Left hindlimb (tissue), 1 donor: ENCODE measurements around the gene SCARB1.
A peak's percentile ranks its signal among the peaks of the same experiment; 100 is the strongest.

Experiments used
- DNase-seq: peaks from one replicate; pipeline ENCODE4 v3.0.0-alpha.2; 2018

SCARB1 gene

DNA sequence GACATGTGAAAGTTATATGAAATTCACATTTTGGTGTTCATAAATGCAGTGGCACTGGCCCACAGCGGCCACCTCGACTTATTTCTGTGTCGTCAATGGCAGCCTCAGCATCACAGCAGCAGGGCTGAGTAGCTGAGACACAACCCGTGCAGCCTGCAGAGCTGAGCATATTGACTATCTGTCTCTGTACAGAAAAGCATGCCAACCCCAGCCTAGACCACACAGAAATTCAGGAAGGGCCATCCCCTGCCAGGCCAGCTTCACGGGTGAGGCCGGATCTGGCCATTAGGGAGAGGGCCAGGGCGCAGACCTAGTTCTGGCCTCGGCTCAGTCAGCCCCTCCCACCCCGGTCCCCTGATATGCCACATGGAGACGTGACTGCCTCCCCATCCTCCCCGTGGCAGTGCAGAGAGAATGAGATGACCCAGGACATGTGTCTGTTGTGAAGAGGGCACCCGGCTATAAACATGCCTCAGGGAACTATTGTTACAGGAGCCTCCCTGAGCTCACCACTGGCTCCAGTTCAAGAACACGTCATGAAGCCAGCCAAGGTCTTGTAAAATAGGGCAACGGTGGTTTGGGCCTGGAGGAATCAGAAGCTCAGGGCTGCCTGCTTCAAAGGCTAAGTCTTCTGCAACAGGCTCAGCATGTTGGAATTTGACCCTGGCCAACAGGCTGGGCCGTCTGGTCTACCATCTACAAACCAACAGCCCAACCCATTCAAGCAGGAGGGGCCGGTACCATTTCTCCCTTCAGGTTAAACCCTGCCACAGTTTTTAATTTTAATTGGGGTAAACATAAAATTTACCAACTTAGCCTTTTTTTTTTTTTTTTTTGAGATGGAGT is 25.5 kb downstream of the SCARB1 start:
- DNase-seq, result peak; percentile 73

GRCh38 chr12:124837249-124837897 is 26.3 kb downstream of the SCARB1 start:
- no peak for DNase-seq

DNA sequence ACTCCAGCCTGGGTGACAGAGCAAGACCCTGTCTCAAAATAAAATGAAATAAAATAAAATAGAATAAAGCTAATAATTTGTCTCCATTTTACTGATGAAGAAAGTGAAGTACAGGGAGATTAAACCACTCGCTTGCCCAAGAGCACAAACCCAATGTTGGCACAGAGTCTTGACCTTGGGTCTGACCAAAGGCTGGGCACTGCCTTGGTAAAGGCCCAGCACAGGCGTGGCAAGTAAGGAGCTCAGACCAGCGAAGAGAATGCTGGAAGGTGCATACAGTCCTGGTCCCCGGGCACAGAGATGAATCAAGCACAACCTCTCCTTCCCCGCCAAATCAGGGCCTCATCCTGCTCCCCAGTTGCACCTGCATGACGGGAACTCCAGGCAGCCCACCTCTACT is 26.9 kb downstream of the SCARB1 start:
- no peak for DNase-seq

DNA sequence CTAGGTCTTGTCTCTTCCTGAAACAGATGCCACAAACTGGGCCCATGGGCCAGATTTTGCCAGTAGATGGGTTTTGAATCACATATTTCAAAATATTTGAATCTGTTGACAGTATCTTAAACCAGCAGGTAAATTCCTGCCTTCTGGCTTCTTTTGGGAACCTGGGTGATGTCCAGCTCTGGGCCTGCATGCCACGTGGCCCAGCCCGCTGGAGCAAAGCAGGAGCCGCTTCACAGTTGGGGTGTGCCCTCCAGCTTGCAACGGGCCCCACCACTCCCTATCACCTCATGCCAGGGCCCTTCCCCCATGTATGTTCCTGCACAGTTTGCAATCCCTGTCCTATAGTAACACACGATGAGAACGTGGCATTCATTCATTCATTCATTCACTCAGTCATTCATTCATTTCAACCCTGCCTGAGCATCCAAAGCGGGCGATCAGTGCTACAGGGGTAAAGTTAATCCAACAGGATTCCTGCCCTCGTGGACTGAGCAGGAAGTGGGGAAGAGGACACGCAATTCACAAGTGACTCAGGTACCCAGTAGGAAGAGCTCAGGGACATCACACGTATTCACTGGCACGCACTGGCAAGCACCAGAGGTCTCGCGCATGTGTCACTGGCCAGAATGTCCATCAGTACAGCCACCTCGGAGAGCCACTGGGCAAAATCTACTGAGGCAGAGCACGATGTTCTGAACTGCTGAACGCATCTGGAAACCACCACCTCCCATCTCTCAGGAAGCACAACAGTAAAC is 27.8 kb downstream of the SCARB1 start:
- no peak for DNase-seq

- DNase-seq, result no peak
Measured at GRCh38 chr12:124834822-124835221, 28.8 kb downstream of the SCARB1 start.

DNA sequence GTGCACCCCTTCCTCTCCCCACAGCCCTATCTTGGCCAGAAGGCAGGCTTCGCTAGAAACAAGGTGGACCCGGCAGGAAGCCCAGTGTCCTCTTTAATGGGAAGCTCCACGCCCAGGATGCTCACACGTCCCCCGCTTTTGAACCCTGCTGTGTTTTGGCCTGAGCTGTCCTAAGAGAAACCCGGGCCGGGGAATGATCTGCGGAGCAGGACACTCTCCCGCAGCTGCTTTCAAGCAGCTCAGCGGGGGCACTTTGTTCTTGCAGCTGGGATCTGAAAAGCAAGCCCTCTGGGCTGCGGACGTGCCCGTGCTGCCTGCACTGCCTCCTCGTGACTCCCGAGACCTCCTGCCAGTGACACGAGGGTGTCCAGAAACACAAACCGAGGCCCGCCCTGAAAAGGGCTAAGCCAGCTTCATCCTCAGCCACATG is 30.0 kb downstream of the SCARB1 start:
- no peak for DNase-seq

DNA sequence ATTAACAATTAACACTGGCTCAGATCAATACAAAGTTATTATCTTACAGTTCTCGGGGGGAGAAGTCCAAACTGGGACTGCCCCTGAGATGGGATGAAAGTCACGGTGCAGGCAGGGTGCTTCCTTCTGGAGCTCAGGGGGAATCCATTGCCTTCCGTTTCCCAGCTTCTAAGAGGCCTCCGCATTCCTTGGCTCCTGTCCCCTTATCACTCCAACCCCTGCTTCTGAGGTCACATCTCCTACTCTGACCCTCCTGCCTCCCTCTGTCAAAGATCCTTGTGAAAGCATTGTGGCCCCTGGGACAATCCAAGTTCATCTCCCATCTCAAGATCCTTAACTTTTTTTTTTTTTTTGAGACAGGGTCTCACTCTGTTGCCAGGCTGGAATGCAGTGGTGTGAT is 30.8 kb downstream of the SCARB1 start:
- no peak for DNase-seq

- no peak for DNase-seq
Measured at GRCh38 chr12:124831590-124831989, 32.1 kb downstream of the SCARB1 start.

GRCh38 chr12:124830306-124830705 is 33.4 kb downstream of the SCARB1 start:
- DNase-seq, result no peak

GRCh38 chr12:124829708-124830304 is 33.9 kb downstream of the SCARB1 start:
- DNase-seq, result no peak

GRCh38 chr12:124829008-124829707 is 34.5 kb downstream of the SCARB1 start:
- no peak for DNase-seq

DNA sequence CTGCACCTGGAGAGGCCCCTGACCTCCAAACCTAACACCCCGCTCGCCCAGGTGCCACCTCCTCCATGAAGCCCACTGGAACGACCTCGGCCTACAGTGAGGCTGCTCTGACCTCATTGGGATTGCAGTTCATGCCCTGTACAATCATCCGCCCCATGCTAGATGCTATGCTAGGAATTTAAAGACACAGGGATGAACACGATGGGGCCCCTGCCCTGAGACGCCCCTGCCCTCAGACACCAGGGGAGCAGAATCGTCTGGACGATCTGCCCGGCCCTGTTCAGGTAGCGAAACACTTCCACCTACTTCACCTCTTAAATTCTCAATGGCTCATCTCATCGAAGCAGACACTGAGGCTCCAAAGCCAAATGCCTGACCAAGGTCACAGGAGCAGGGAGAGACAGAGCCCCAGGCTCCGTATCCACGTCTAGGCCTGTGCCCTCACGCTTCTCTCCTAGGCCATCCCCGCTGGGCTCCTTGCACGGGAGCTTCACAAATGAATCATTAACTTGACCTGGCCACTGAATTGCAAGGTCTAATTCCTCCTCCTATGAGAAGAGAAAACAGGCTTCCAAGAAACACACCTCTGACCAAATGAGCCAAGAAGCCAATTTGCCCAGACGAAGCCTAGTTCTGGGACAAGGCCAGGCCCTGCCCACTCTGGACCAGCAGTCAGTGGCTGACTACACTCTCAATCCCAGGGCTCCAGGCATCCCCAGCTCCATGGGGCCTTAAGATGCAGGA is 35.2 kb downstream of the SCARB1 start:
- no peak for DNase-seq

DNA sequence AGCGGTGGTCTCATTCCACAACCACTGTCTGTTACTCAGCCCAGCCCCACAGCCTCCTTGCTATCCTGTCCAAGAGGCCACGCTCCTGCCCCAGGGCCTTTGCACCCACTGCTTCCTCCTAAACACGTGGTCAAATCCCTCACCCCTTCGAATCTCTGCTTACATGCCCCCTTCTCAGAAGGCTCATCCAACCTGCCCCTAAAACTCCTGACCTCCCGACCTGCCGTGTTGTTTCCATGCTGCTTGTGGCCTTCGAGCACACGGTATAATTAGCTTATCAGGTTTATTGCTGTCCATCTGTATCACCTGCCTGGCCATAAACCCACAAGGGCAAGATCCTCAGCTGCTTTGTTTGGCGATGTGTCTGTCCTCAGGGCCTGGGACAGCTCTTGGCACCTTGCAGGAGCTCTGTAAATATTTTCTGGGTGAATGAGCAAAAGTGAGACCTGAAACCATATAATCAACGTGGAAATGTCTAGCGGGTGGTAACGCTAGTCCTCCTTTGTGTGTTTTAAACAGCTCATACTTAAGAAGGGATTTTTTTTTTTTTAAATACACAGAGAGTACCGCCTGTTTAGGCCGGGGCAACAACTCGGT is 36.0 kb downstream of the SCARB1 start:
- DNase-seq, result no peak

DNA sequence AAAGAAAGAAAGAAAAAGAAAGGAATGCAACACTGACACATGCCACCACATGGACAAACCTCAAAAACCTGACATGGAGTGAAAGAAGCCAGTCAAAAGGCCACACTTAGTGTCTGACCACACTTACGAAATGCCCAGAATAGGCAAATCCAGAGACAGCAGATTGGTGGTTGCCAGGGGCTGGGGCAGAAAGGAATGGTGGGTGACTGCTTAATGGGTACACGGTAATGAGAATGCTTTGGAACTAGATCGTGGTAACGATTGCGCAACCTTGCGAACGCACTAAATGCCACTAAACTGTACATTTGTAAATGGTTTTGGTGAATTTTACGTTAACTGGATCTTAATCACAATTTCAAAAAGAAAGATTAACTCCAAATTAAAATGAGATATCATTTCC is 39.5 kb downstream of the SCARB1 start:
- DNase-seq, result no peak

DNA sequence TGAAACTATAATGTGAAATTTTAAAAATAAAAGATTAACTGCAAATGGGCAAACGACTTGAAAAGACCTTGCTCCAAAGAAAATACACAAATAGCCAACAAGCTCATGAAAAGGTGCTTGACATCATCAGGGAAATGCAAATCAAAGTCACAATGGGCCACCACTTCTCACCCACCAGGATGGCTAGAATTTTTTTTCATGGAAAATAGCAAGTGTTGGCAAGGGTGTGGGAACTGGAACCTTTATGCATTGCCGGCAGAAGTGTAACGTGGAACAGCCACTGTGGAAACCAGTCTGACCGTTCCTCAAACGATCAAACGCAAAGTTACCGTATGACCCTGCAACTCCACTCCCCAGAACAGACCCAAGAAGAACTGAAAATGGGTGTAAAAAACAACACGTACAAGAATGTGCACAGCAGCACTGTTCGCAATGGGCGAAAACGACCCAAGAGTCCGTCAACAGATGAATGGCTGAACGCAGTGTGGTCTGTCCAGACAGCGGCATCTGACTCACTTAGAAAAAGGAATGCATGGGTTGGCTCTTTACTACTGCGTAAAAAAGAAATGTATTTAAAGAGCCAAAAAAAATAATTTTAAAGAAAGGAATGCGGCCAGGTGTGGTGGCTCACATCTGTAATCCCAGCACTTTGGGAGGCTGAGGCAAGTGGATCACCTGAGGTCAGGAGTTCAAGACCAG is 40.2 kb downstream of the SCARB1 start:
- no peak for DNase-seq

- no peak for DNase-seq
Measured at GRCh38 chr12:124822218-124822617, 41.4 kb downstream of the SCARB1 start.

GRCh38 chr12:124821252-124822200 is 42.1 kb downstream of the SCARB1 start:
- no peak for DNase-seq

DNA sequence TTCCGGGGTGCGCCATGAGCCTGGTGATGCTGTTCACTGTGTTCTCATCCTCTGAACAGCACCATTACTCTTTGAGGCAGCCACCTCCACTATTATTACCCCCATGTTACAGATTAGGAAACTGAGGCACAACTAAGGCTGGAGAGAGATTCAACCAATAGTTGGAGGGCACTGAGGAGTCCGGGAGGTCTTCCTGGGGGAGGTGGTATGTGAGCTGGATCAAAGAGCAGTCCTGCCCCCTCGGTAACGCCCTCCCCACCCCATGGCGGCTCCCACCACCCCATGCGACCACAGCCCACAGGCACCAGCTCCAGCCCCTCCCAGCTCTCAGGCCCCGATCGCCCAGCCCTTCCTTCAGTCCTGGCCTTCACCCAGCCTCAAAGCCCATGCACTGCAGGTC is 43.5 kb downstream of the SCARB1 start:
- DNase-seq, result no peak

DNA sequence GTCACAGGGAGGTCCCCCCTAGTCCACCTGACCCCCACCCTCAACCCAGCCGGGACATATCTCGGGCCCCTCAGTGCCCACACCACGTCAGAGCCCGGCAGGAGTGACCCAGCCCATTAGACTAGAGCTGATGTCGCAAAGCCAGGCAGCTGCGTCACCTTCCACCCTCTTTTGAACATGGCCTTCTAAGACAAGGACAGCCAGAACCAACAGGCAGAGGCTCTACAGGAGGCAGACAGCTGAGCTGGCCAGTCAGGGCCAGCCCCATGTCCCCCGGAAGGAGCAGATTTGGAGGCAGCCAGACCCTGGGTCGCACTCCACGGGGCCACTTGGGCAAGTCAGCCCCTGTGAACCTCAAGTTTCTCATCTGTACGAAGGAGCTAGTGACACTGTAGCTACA is 44.1 kb downstream of the SCARB1 start:
- DNase-seq, result no peak

DNA sequence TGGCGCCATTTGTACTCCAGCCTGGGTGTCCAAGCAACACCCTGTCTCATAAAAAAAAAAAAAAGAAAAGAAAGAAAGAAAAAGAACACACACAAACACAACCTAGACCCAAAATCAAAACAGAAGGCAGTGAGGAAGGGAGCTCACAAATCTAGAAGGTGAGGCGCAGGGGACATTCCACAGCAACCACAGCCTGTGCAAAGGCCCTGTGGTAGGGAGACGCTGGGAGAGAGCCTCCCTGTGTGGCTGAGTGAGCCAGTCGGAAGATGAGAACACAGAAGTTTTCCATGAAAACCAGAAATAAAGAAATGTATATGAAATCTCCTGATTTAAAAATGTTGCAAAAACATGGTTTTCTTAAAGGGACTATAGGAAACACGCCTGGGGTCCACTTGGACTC is 44.6 kb downstream of the SCARB1 start:
- no peak for DNase-seq
